Thyroid gland (tissue), 4 donors: Measurements from ENCODE around the gene RAB3GAP1.

Experiments
- POLR2A ChIP-seq, 2 donors: fragments of 450-650 bp; IDR thresholded peaks; one replicate each; pipeline ENCODE4 v1.6.1; 2017; ENCODE audit warnings: antibody characterized with exemption in 2 of 2, mild to moderate bottlenecking in 2 of 2, moderate library complexity in 1 of 2
- TF ChIP-seq, protein P1 (sequence below), 6 experiments: fragments of 200-600 bp in 3 of 6; fragments of 450-650 bp in 3 of 6; sonication (generic) in 3 of 6; IDR thresholded peaks; one replicate each; pipeline ENCODE4 v1.5.1; 2016 to 2019; ENCODE audit warnings: antibody characterized with exemption in 6 of 6, mild to moderate bottlenecking in 2 of 6, inconsistent platforms in 1 of 6, moderate library complexity in 1 of 6

DNA sequence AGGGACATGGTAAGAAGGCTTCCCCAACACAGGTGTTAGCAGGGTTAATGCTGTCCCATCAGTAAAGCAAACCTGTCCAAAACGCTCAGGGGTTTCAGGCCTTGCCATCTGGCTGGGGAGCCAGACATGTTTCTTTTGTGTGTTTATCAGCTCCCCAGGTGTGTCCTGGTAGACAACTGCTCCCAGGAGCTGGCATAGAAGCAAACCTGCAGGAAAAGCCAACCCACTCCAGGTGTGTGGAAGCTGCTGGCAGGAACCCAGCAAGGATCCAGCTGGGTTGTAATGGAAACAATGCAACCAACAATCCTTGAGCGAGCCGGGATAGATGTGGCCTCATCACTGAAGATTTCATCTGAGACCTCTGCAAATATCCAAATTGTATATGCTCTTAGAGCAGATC lies 123.1 kb downstream of the RAB3GAP1 start:
- TF ChIP-seq, protein P1, sequence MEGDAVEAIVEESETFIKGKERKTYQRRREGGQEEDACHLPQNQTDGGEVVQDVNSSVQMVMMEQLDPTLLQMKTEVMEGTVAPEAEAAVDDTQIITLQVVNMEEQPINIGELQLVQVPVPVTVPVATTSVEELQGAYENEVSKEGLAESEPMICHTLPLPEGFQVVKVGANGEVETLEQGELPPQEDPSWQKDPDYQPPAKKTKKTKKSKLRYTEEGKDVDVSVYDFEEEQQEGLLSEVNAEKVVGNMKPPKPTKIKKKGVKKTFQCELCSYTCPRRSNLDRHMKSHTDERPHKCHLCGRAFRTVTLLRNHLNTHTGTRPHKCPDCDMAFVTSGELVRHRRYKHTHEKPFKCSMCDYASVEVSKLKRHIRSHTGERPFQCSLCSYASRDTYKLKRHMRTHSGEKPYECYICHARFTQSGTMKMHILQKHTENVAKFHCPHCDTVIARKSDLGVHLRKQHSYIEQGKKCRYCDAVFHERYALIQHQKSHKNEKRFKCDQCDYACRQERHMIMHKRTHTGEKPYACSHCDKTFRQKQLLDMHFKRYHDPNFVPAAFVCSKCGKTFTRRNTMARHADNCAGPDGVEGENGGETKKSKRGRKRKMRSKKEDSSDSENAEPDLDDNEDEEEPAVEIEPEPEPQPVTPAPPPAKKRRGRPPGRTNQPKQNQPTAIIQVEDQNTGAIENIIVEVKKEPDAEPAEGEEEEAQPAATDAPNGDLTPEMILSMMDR (IDR thresholded peaks at IDR 0.05): no peak
- no peak for TF ChIP-seq POLR2A (IDR thresholded peaks at IDR 0.05)
